ENCODE data around the gene SH3BGRL2. TPM values are rescaled to one million over a fixed set of nuclear protein-coding genes. Genes with fewer than 3 reads are reported as not detected.
A peak's percentile ranks its signal among the peaks of the same experiment; 100 is the strongest.
"Not testable (repeated sequence)": the region's sequence is repeated elsewhere in the genome, so short reads cannot be mapped to it uniquely, and the experiment has no call there.

SH3BGRL2 gene
- total RNA-seq, 3 donors from 2014 or later: 0.14 to 0.92 (median 0.51) TPM

DNA sequence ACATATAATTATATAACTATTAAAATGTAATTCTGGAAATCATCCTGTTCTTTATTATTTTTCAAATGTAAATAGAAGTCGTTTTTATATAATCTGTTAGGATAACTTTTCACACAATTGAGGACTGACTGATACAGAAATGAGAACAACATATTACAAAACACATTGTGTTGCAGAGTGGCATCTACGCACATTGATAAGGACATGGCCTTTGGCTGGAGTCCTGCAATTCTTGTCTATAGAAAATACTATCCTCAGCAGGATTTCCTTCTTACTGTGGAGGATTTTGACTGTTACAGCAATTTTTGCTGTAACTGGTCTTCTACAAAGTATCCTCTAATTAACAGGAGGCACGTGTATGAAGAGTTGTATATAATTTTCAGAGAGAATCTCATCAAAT is 19.8 kb downstream of the SH3BGRL2 start:
- no peak for ATAC-seq

DNA sequence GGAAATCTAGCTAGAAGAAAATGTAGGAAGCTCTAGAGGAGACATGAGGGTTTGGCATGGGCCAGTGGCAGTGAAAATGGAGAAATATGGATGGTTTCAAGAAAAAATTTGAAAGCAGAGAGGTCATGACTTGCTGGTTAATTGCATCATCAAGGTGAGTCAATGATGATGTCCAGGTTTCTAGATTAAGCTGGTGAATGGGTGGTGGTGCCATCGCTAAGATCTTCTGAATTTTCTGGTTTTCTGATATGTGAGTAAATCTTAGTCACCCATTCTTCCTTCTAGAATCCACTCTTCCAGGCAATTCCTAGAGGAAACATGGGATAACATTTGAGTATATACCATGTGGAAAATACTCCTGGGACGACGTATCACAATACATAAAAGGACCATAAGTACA is 25.0 kb downstream of the SH3BGRL2 start:
- peaks cover 5% of the 10 kb centered on the region for H3K9me3 Mint-ChIP-seq
- H3K4me3 Mint-ChIP-seq: no peak overlapping the region
- H3K4me1 Mint-ChIP-seq (ENCODE audit: low read depth): peaks cover 3% of the 10 kb centered on the region
- DNase-seq (no peak), ATAC-seq (no peak)
- no peaks in the 10 kb centered on the region for H3K36me3 Mint-ChIP-seq (ENCODE audit: insufficient read depth)
- H3K27me3 Mint-ChIP-seq (ENCODE audit: low read depth): peaks cover 2% of the 10 kb centered on the region

More for the DNA sequence above, 19.8 kb downstream of the SH3BGRL2 start:
- no peak overlapping the region for H3K4me3 Mint-ChIP-seq
- peaks cover 3% of the 10 kb centered on the region for H3K4me1 Mint-ChIP-seq (ENCODE audit: low read depth)
- H3K9me3 Mint-ChIP-seq: no peaks in the 10 kb centered on the region
- no peak for DNase-seq
- no peaks in the 10 kb centered on the region for H3K36me3 Mint-ChIP-seq (ENCODE audit: insufficient read depth)
- H3K27me3 Mint-ChIP-seq (ENCODE audit: low read depth): peaks cover 8% of the 10 kb centered on the region

DNA sequence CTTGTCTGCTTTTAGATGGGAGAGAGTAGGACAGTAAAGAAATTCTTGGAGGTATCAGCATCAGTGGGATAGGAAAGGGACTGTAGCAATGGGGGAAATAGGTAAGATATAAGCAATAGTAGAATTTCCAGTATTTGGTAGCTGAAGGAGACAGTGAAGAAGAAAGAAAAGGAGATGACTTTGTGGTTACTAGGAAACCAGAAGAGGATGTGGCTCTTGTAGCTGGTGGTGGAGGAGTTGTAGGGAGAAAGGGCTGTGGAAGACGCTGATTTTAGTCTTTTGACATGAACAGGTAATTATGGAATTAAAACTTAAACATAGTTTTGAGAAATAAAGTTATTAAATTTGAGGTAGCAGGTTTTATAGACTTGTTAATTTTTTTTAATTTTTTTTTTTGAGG is 26.1 kb downstream of the SH3BGRL2 start:
- H3K36me3 Mint-ChIP-seq (ENCODE audit: insufficient read depth): no peaks in the 10 kb centered on the region
- no peak overlapping the region for H3K4me3 Mint-ChIP-seq
- H3K9me3 Mint-ChIP-seq: peaks cover 7% of the 10 kb centered on the region
- H3K27me3 Mint-ChIP-seq (ENCODE audit: low read depth): peaks cover 2% of the 10 kb centered on the region
- DNase-seq (no peak), ATAC-seq (no peak)
- H3K4me1 Mint-ChIP-seq (ENCODE audit: low read depth): peaks cover 3% of the 10 kb centered on the region

DNA sequence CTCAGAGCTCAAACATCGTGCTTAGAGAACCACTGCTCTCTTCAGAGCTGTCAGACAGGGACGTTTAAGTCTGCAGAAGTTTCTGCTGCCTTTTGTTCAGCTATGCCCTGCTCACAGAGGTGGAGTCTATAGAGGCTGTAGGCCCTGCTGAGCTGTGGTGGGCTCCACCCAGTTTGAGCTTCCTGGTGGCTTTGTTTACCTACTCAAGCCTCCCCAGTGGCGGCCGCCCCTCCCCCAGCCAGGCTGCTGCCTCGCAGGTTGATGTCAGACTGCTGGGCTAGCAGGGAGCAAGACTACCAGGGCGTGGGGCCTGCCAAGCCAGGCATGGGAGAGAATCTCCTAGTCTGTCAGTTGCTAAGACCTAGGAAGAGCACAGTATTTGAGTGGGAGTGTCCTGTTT is 32.5 kb downstream of the SH3BGRL2 start:
- H3K4me3 Mint-ChIP-seq; H3K27me3 Mint-ChIP-seq (ENCODE audit: low read depth); ATAC-seq; H3K36me3 Mint-ChIP-seq (ENCODE audit: insufficient read depth): not testable (repeated sequence)
- Mint-ChIP-seq H3K4me1 (ENCODE audit: low read depth) (peaks cover 27% of the 10 kb centered on the region), H3K9me3 (peaks cover 12% of the 10 kb centered on the region)
- DNase-seq: peak; percentile 8

DNA sequence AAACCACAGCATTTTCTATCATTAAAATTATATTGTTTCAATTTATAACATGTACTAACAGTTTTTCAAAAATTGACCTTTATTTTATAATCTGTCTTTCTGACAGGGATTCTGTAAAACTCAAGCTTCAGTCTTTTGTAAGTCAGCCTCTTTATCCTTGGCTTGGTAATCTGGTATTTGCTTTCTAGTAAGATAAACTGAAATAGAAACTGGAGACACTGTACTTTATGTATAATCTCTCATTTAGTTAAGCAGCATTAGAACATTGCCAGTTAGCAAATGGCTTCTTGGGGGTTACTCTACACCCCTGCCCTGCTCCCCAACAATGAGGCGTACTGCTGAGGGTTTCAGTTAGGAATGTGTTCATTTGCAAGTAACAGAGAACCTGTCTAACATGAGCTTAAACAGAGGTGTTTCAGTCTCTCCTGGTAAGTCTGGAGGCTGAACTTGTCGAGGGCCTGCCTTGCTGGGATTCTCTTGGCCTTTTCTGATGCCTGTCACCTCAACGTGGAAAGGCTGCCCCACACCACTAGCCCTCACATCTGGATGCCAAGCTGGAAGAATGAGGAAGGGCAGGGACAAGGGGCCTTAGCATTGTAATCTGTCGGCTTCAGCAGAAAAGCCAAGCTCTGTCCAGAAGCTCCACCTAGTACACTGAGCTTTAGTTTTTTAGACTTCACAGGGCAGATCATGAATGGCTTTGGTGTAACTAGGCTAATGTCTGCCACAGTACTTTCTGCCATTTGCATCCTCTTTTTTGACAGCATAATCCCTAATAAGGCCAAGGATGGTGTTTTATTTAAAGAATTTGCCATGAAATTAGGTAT is 34.8 kb downstream of the SH3BGRL2 start:
- H3K4me3 Mint-ChIP-seq: no peak overlapping the region
- peaks cover 33% of the 10 kb centered on the region for H3K4me1 Mint-ChIP-seq (ENCODE audit: low read depth)
- ATAC-seq (no peak), DNase-seq (no peak)
- peaks cover 9% of the 10 kb centered on the region for H3K9me3 Mint-ChIP-seq
- peaks cover 2% of the 10 kb centered on the region for H3K27me3 Mint-ChIP-seq (ENCODE audit: low read depth)
- H3K36me3 Mint-ChIP-seq (ENCODE audit: insufficient read depth): no peaks in the 10 kb centered on the region

DNA sequence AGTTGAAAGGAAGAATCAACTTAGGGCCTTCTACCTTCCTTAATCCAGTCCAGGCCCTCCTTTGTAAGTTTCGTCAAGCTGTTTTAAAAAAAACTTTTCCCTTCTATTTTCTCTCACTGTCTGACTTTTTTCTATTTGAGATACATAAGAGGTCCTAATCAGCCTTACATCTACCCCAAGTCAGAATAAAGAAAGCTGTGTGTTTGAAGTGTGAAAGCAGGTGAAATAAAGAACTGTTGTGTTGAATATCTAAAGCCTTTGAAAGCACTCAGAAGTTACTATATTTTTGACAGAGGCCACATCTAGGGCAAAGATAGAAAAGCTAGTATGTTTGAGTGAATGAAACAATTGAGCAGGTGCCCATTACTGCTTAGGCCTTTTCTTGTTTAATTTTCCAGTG is 35.5 kb downstream of the SH3BGRL2 start:
- DNase-seq: no peak
- Mint-ChIP-seq H3K9me3 (peaks cover 5% of the 10 kb centered on the region), H3K4me1 (ENCODE audit: low read depth) (peaks cover 40% of the 10 kb centered on the region), H3K4me3 (no peak overlapping the region), H3K36me3 (ENCODE audit: insufficient read depth) (no peaks in the 10 kb centered on the region), H3K27me3 (ENCODE audit: low read depth) (peaks cover 2% of the 10 kb centered on the region)
- no peak for ATAC-seq

DNA sequence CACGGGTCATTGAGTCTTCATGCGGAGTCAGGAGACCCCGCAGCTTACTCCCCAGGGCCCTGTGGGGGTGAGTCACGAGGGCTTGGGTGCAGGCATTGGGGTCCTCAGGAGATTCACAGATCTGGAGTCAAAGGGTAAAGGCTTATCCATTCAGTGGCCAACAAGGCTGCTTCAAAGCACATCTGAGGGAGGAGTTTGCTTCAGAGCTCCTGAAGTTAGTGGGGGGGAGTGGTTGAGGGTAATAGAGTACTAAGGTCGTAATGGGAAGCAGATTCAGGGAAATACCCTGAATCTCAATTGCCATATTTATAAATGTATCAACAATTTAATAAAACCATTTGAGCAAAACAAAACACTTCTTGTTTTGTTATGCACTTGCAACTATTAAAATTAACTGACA is 37.3 kb downstream of the SH3BGRL2 start:
- H3K4me3 Mint-ChIP-seq: no peak overlapping the region
- H3K27me3 Mint-ChIP-seq (ENCODE audit: low read depth): no peaks in the 10 kb centered on the region
- H3K36me3 Mint-ChIP-seq (ENCODE audit: insufficient read depth): no peaks in the 10 kb centered on the region
- H3K9me3 Mint-ChIP-seq: no peaks in the 10 kb centered on the region
- peaks cover 47% of the 10 kb centered on the region for H3K4me1 Mint-ChIP-seq (ENCODE audit: low read depth)
- ATAC-seq (no peak), DNase-seq (no peak)

DNA sequence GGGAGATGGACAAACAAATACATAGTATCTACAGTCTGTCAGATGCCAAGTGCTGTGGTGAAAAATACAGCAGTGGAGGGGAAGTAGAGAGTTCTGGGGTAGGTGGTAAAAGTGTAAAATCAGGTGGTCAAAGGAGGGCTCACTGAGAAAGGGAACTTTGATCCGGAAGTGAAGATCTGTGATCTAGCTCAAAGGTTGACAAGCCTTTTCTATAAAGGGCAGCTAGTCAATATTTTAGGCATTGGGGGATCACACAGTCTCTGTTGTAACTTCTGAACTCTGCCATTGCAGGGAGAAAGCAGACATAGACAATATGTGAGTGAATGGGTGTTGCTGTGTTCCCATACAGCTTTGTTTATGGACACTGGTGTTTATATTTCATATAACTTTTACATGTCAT is 38.6 kb downstream of the SH3BGRL2 start:
- H3K27me3 Mint-ChIP-seq (ENCODE audit: low read depth): no peaks in the 10 kb centered on the region
- H3K36me3 Mint-ChIP-seq (ENCODE audit: insufficient read depth): no peaks in the 10 kb centered on the region
- ATAC-seq: no peak
- no peaks in the 10 kb centered on the region for H3K9me3 Mint-ChIP-seq
- peaks cover 39% of the 10 kb centered on the region for H3K4me1 Mint-ChIP-seq (ENCODE audit: low read depth)
- no peak for DNase-seq
- H3K4me3 Mint-ChIP-seq: no peak overlapping the region

DNA sequence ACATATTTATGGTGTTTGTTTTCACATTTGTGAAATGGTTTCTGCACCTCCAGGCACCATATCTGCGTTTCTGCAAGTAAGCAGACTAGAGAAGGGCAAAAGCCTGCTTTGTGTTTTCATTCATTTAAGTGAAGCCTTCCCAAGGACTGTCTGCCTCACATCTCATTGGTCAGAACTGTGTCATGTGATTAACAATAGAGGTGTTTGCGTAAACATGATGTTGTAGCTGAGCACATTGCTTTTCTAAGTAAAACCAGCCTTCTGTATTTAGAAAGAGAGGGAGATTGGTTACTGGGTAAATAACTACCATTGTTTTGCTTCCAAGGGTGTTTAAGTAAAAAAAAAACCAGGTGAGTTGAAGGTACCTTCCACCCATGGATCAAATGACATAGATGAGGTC is 39.7 kb downstream of the SH3BGRL2 start:
- DNase-seq: no peak
- Mint-ChIP-seq H3K4me1 (ENCODE audit: low read depth) (peaks cover 39% of the 10 kb centered on the region), H3K36me3 (ENCODE audit: insufficient read depth) (no peaks in the 10 kb centered on the region), H3K4me3 (no peak overlapping the region), H3K27me3 (ENCODE audit: low read depth) (no peaks in the 10 kb centered on the region), H3K9me3 (peaks cover 8% of the 10 kb centered on the region)
- no peak for ATAC-seq

DNA sequence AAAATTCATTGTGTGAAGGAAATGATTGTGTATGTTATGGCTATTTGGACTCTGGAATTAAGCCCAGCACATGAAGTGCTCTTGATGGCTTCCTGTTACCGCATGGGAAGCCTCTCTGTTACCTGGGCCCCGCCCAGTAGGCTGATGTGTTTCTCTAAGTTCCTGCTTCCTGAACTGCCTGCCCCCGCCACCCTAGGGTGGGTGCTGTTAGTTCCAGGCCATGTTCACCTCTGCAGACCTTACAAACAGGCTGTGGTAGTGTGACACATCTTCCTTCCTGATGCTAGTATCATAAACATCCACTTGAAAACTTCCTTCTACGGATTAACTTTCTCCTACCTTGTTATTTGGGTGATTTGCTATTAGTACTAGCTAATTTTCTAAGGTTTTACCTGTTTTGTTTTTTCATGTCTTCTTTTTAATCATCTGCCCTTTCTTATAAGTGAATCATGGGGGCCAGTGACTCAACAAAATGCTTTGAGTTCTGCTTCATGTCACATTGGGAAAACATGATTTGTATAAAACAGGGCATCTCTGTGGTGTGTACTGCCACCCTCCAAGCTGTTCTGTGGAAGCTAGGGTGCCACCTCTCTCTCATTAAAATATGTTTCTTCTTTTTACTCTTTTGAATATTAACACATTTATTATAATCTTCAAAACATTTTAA is 40.6 kb downstream of the SH3BGRL2 start:
- H3K36me3 Mint-ChIP-seq (ENCODE audit: insufficient read depth): no peaks in the 10 kb centered on the region
- H3K4me3 Mint-ChIP-seq: peak overlapping the region; percentile 54
- peak; percentile 81 for ATAC-seq
- DNase-seq: peak; percentile 55
- no peaks in the 10 kb centered on the region for H3K27me3 Mint-ChIP-seq (ENCODE audit: low read depth)
- peaks cover 31% of the 10 kb centered on the region for H3K4me1 Mint-ChIP-seq (ENCODE audit: low read depth)
- H3K9me3 Mint-ChIP-seq: peaks cover 9% of the 10 kb centered on the region

DNA sequence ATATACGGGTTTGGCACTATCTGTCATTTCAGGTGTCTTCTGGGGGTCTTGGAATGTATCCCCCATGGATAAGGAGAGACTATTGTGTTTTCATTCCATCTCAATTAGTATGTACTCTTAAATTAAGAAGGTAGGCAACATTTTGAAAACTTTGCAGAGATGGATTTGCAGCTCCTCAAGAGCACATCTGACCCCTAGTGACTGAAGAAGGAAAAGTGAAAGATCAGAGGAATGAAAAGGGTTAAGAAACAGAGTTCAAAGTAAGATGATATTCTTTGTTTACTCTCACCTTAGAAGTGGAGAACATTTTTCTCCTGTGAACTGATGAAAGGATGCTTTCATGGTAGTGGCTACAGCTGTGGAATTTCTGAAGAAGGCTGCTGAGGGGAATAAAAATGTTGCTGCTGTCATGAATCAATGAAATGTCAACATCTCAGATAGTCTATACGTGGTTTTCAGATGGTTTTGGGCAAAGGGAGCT is 41.5 kb downstream of the SH3BGRL2 start:
- no peak for DNase-seq
- peaks cover 30% of the 10 kb centered on the region for H3K4me1 Mint-ChIP-seq (ENCODE audit: low read depth)
- peaks cover 9% of the 10 kb centered on the region for H3K9me3 Mint-ChIP-seq
- ATAC-seq: no peak
- no peak overlapping the region for H3K4me3 Mint-ChIP-seq
- H3K36me3 Mint-ChIP-seq (ENCODE audit: insufficient read depth): no peaks in the 10 kb centered on the region
- H3K27me3 Mint-ChIP-seq (ENCODE audit: low read depth): no peaks in the 10 kb centered on the region

DNA sequence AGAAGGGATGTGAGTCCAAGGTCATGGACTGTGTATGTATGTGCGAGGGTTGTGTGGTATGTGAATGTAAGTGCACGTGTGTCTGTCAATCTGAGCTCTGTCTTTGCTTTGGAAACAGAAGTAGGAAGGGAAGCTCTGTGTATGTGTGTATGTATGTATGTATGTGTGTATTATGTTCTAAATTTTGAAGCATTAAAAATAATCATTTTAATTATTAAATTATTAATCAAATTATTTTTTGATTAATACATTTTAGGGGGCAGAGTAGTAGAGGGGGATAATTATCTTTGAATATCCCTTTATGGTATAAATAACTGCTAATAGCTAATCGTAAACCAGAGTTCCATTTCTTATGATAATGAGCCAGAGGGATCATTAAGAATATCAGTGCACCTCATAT is 42.8 kb downstream of the SH3BGRL2 start:
- Mint-ChIP-seq H3K4me3 (no peak overlapping the region), H3K4me1 (ENCODE audit: low read depth) (peaks cover 26% of the 10 kb centered on the region), H3K36me3 (ENCODE audit: insufficient read depth) (no peaks in the 10 kb centered on the region), H3K27me3 (ENCODE audit: low read depth) (no peaks in the 10 kb centered on the region), H3K9me3 (peaks cover 9% of the 10 kb centered on the region)
- ATAC-seq (no peak), DNase-seq (no peak)

DNA sequence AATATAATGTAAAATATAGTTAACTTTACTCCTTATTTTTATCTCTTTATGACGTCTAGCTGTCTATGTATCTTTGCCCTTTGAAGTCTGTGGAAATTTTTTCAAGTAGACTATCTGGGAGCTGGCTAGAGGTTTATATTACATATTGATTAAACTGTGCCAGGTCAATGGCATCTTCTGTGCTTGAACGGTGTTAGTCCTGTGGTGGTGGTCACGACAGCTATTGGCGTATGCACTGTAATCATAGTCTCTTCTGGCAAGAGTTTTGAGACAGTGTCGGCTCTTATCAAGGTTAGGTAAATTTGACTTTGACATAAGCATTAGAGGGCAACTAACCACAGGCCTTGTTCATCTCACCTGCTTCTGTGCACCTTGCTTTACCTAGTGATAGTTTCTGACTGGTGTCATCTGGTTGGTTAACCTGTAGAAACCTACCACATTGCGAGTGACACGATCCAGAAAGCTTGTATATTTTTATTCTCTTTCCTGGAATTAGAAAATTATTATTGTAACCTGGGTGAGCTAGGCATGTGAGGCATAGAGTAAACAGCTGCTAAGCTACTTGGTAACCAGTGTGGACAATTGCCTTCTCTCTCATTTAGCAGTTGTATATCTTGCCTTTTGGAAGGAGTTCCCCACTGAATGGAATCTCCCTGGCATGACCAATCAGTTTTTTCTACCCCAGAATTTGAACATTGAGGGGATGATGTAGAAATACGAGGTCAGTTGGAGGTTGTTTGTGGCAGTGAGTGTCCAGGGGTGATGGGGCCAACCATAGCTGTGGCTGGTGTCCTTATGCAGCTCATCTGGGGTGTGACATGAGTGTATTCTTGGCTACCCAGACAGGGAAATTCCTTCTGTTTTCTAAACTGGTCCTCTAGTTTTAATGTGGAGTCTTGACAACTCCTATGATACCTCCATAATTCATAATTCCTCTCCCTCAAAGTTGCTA is 45.9 kb downstream of the SH3BGRL2 start:
- H3K27me3 Mint-ChIP-seq (ENCODE audit: low read depth): no peaks in the 10 kb centered on the region
- DNase-seq (no peak), ATAC-seq (no peak)
- peaks cover 12% of the 10 kb centered on the region for H3K9me3 Mint-ChIP-seq
- H3K36me3 Mint-ChIP-seq (ENCODE audit: insufficient read depth): no peaks in the 10 kb centered on the region
- H3K4me1 Mint-ChIP-seq (ENCODE audit: low read depth): peaks cover 8% of the 10 kb centered on the region
- H3K4me3 Mint-ChIP-seq: no peak overlapping the region

DNA sequence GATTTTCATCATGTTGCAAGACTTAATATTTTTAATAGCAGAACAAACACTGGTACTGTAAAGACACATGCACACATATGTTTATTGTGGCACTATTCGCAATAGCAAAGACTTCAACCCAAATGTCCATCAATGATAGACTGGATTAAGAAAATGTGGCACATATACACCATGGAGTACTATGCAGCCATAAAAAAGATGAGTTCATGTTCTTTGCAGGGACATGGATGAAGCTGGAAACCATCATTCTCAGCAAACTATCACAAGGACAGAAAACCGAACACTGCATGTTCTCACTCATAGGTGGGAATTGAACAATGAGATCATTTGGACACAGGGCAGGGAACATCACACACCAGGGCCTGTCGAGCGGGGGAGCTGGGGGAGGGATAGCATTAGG is 51.6 kb downstream of the SH3BGRL2 start:
- not testable (repeated sequence) for H3K36me3 Mint-ChIP-seq (ENCODE audit: insufficient read depth); H3K4me1 Mint-ChIP-seq (ENCODE audit: low read depth); H3K27me3 Mint-ChIP-seq (ENCODE audit: low read depth); DNase-seq; ATAC-seq; H3K4me3 Mint-ChIP-seq; H3K9me3 Mint-ChIP-seq

Measured in activated T-cell treated with anti-CD3 and anti-CD28 coated beads, Interleukin-2, amount 50 U/mL, for 4 hours (primary cell).